HG02981 (cell line): ENCODE data around the gene C2CD3.

Source experiments
- ATAC-seq: cut with Tn5 transposase; IDR thresholded peaks from one replicate; pipeline ENCODE4 v1.9.1; 2021; ENCODE audit warnings: mild to moderate bottlenecking, moderate library complexity; ENCODE audit not compliant: unreplicated experiment

The C2CD3 gene

GRCh38 chr11:74170694-74171629 is at the start of gene C2CD3, which contains the start of gene PPME1:
TSS of gene C2CD3 (minus strand) at chr11:74171002. CDS start at chr11:74170792, 210 bp downstream.
TSS of gene PPME1 (plus strand) at chr11:74171289. CDS start at chr11:74171422, 133 bp downstream.
- peak; percentile 92 for ATAC-seq

GRCh38 chr11:74220376-74220775 is 49.6 kb upstream of the C2CD3 start:
- ATAC-seq: no peak

GRCh38 chr11:74212533-74212932 is 41.7 kb upstream of the C2CD3 start:
- no peak for ATAC-seq

GRCh38 chr11:74208507-74208906 is 37.7 kb upstream of the C2CD3 start:
- ATAC-seq: no peak

DNA sequence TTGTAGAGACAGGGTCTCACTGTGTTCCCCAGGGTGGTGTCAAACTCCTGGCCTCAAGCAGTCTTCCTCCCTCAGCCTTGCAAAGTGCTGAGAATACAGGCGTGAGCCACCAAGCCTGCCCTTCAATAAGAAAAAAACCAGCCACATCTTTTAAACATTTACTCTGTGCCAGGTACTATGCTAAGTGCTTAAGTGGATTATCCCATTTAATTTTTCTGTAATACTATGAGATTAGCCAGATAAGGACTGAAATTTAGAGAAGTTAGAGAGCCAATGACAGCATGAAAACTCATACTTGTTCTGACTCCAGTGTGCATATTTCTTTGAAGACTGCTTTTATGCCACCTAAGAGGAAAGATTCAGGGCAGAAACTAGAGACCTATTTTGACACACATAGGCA is 35.9 kb upstream of the C2CD3 start:
- ATAC-seq: no peak

DNA sequence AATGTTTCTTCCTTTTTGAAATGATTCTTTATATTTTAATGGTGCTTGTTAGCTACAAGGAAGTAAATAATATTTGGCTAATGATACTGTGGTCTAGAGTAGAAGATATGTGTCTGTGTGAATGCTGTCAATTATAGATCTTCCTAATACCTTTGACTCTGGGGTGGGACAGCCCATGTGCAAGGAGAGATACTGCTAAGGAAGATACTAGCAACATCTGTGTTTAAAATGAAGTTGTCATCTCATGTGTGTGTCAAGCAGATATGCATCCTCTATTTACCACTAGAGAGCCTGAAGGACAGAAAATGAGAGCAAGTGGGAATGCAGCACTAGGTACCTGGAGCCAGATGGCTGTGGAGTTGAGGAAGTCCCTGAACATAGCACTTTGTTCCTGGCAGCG is 34.4 kb upstream of the C2CD3 start:
- ATAC-seq: no peak

DNA sequence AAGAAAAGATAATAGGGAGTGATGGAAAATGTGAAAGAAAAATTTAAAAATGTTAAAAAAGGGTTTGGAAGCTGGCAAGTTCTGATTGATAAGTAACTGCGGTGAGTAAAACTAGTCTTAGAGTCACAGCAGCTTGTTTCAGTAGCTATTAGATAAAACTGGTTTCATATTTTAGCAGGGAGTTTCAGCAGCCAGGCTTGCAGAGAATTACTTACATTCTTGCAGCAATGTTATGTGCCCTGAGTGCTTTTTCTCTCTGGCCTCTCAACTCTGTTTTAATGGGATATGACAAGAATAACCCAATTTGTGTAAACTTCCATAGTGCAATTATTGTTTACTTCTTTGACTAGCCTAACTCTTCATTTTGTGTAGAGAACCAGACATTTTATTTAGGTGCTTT is 33.9 kb upstream of the C2CD3 start:
- ATAC-seq: no peak

DNA sequence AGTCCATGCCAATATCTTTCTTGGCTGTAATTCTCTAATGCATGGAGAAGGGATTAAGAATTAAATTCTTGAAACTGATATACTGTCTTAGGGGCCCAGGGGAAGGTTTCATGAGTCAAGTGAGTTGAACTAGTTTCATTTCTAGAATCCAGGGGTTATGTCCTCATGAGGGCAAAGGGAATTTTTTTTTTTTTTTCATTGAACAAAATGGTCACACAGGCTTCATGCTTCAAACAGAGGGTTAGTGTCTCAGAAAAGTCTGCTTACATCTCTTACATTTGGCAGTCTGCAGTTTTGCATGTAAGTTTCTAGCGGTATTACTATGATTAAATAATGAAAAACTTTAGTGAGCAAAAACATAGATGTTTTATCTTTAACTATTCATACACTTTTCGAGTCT is 33.2 kb upstream of the C2CD3 start:
- ATAC-seq: no peak

DNA sequence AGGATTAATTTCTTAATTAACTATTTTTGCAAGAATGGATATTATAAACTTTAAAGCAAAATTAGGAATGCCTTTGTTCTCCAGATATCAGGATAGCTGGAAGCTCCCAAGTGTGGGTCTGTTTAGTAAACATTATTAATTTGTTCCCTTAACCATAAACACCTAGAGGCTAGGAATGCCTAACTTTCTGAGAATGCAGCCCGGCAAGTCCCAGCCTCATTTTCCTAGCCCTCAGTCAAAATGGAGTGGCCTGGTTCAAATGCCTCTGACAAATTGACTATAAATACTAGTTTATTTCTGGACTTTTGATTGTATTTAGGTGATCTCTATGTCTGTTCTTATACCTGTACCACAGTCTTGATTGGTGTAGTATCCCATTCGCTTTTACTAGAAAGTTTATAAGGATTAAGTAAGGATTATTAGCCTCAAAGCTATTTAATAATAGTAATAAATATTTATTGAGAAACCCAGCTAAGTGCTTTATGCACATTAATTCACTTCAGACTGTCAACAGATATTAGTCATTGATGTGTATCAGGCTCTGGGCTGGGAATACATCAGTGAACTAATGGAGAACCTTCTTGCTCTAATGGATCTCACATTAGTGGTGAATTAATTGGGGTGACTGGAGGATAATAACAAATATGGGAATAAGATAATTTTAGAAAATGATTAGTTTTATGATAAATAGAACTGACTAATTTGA is 26.1 kb upstream of the C2CD3 start:
- ATAC-seq: no peak

GRCh38 chr11:74195828-74196227 is 25.0 kb upstream of the C2CD3 start:
- ATAC-seq: no peak

DNA sequence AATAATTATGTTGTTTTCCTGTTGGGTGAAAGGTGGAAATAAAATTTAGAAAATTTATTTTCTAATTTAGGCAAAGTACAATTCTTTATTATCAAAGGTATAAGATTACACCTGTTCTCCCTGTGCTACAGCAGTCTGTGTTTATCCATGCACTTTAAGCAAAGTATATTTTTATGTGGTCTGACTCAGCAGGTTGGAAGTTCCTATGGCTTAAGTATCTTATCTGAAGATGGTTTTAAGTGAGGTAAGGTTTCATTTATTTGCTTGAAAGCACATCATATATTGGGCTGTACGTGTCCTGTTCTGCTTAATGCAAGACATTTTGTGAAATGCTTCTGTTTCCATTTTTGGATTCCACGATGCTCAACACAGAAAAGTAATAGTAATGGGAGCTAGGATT is 14.9 kb upstream of the C2CD3 start:
- ATAC-seq: no peak

DNA sequence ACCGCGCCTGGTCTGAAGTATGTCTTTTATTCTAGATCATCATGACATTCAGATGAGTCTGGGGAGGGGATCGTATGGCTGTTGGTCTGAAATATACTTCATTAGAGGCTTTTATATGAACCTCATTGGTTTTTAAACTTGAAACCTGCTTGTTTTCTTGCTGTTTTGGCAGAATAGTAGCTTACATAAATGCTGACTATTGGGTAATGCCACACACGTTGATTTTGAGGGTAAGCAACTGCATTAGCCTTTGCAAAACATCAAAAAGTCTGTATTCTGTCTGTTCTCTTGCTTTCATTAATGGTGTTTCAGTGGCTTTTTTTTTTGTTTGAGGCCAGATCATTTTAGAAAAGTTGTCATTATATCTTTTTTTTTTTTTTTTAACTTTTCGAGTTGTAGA is 14.5 kb upstream of the C2CD3 start:
- no peak for ATAC-seq

DNA sequence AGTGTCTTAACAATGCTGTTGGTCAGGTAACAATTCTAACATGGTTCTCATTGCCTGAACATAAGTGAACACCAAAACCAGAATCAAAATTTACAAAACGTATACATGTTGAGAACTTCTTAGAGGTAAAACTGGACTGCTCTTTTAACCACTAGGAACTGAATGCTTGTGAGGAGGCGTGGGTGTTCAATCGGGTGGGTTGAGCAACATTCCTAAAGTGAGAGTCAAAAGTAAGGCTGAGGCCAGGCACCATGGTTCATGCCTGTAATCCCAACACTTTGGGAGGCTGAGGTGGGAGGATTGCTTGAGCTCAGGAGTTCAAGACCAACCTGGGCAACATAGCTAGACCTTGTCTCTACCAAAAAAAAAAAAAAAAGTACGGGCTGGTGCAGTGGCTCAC is 11.8 kb upstream of the C2CD3 start:
- ATAC-seq: no peak

DNA sequence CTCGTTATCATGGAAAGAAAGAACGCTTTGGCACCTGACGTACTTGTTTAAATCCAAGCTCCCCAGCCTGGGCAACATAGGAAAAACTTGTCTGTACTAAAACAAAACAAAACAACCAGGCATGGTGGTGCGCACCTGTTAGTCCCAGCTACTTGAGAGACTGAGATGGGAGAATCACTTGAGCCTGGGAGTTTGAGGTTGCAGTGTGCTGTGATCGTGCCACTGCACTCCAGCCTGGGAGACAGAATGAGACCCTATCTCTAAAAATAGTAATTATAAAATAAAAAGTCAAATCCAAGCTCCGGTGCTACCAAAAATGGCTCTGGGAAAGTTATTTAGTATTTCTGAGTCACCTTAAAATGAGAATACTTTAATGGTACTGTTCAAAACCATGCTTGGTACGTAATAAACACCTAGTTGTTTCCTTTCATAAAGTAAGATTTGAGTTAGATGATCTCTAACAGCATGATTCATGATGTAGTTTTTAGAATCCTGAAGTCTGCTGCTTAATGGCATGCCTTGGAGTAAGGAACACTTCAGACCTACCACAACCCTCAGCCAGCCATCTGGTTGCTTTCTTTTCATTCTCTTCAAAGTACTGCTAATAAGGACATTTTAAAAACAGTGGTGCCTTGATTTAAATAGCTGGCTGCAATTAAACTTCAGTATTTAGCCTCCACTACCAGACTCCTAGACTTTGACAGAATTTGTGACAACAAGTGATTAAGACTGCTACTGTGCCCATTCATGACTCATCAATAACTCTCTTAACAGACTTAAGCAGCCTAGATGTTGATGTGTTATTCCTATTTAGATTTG is 8.6 kb upstream of the C2CD3 start:
- ATAC-seq: no peak

DNA sequence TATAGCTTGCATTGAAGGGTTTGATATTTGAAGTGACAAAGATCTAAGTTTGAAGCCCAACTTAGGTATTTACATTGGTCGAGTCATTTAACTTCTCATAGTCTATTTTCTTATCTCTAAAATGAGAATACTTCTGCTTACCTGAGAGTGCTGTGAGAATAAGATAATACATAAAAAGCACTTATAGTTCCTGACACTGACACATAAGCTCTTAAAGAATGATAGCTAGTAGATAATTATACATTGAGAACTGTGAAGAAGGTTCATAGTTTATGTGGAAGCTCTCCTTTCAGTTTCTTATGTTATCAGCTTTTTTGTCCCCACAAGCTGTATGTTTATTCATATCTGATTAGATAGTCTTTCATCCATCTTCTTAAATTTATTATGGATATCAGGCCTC is 5.1 kb upstream of the C2CD3 start:
- ATAC-seq: no peak

DNA sequence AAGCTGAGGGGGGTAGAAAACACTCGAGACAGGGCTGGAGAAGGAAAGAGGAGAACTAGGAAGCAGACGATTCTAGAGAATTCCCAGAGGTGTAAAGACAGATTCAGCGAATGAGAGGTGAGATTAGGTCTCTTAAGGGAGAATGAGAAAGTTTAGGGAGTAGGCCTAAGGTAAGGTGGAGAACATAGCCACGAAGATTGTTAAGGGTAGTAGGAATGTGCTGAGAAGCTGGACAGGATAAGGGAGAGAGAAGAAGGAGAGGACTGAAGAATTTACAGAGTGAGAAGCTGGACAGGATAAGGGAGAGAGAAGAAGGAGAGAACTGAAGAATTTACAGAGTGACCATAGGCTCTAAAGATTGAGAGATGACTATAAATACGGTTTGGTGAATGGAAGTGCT is 1.2 kb upstream of the C2CD3 start:
- no peak for ATAC-seq

DNA sequence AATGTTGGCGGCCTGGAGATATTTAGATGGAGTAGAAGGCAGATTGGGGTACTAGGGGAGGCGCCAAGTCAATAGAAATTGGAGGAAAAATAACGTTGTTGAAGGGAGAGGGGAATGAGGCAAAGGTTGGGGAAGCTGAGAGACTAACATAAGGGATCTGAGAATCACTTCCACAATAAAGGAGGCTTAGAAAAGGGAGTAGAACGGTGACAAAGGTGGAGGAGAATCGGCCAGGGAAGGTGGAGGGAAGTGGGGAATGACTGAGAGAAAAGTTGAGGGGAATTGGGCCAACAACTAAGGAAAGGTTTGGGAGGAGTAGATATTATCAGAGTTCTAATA is 797 bp upstream of the C2CD3 start:
- ATAC-seq: no peak

GRCh38 chr11:74169738-74170458 is 904 bp downstream of the C2CD3 start:
- ATAC-seq: no peak

- ATAC-seq: no peak
Observed at GRCh38 chr11:74168838-74169237, 2.0 kb downstream of the C2CD3 start.

DNA sequence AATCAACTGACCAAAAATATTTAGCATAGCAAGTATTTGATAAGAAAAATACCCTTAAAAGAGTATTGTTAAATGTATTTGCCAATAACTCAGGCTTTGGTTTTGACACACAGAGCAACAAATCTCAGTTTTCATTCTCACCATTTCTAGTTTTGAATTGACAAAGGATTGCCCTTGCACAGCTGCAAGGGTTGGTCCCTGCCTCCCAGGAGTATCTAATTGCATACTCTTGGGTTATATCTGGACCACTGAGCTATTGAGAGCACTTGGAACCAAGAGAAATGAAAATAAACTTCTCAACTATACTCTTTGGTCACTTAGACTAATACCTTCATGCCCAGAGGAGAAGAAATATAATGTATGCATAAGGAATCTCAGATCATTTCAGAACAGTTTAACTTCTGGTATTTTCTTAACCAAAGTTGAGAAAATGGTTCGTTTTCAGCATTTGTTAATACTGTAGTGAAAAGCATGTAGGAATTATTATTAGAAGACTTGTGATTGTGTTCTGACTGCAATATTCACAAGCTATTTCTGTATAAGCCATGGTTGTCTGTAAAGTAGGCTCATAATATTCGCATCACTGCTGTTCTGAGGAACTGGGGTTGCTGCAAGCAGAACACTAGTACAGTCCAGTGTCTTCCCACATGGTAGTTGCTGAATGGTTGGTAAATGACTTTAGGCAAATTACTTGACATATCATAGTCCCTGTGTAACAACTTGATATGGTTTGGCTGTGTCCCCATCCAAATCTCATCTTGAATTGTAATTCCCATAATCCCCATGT is 7.9 kb downstream of the C2CD3 start:
- ATAC-seq: no peak
